CD4-positive, alpha-beta T cell treated with Interleukin-17A for 1 hour (primary cell): ENCODE data around the gene OTOS.

Source experiments
- DNase-seq: peaks from one replicate; pipeline ENCODE4 v3.0.0-alpha.2; 2020

Gene OTOS

GRCh38 chr2:240166761-240167587 lies 26.5 kb upstream of the OTOS start:
- DNase-seq: no peak

DNA sequence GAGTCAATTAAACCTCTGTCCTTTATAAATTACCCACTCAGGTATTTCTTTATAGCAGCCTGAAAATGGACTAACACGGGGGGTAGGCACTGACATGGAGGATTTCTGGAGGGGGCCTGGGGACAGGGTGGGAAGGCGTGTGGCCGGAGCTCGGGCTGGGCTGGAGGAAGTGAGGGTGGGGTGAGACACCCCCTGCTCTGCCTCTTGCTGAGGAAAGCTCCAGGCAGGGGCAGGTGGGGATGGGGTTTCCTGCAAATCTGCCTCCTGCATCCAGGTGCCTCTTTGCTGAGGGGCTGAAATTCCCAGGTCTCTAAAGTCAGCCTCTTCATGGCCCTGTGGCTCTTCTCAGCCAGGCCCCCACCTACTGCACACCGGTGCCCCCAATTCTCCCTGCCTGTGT lies 25.7 kb upstream of the OTOS start:
- DNase-seq: no peak

- no peak for DNase-seq
These were observed 25.2 kb upstream of the OTOS start for GRCh38 chr2:240165661-240166060.

GRCh38 chr2:240165034-240165433 lies 24.6 kb upstream of the OTOS start:
- no peak for DNase-seq

DNA sequence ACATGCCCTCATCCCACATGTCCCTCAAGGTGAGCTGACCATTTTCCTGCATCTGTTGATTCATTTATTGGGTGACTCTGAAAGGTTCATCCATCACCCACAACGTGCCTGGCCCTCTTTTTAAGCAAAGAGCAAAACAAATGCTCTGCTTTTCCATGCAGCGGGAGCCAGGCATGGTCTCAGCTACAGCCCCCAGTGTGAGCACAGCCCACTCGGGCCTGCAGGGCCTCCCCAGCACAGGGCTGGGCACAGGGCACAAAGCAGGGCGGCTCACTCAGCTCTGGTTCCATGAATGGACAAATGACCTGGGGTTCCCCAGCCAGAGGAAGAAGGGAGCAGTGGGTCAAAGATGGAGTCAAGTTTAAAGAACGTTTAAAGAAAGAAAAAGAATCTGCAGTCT lies 24.1 kb upstream of the OTOS start:
- no peak for DNase-seq

DNA sequence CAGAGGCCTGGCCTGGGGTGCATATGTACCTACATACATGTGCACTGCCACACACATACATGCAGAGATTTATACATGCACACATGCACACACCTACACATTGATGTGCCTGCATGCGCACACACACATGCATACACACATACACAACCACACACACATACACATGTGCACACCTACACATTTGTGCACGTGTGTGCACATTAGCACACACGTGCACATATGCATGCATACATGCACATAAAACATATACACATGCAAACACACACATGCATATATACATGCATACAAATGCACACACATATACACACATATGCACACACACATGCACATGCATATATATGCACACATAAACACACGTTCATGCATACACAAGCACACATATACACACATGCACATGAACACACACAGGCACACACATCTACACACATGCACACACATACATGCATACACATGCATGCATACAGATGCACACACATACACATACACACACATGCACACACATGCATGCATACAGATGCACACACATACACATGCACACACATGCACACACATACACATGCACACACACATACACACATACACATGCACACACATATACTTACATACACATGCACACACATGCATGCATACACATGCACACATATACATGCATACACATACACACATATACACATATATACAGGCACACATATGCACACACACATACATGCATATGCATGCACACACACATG lies 23.6 kb upstream of the OTOS start:
- no peak for DNase-seq

DNA sequence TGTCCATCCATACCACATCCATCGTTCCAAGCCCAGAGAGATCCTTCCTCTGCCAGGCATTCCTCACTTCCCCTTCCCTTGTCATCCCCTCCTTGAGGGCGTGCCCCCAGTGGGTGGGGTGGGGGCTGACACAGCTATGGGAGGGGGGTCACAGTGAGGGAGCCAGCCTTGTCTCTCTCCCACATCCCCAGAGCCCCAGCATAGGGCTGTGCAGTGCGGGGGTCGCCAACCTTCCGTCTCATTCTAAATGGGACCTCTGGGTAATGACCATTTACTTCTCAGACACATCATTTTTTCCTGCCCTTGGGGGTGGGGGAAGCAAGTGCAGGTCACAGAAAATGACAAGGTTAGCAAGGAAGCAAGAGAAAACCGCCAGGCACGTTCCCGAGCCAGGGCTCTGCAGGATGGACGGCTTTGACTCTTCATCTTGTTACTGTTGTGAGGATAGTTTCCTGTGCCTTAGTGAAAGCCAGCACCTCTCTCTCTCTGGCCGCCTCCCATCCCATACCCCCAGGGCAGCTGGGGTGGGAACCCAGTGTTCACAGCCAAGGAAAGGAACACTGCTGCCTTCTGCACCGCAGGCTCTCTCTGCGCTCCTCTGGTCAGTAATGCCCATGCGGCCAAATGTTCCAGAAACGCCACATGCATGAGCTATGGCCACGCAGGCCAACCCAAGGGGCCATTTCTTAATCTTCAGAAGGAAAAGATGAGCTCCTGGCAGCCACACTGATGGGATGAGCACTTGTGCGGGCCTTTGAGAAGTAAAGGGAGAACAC lies 22.7 kb upstream of the OTOS start:
- no peak for DNase-seq

DNA sequence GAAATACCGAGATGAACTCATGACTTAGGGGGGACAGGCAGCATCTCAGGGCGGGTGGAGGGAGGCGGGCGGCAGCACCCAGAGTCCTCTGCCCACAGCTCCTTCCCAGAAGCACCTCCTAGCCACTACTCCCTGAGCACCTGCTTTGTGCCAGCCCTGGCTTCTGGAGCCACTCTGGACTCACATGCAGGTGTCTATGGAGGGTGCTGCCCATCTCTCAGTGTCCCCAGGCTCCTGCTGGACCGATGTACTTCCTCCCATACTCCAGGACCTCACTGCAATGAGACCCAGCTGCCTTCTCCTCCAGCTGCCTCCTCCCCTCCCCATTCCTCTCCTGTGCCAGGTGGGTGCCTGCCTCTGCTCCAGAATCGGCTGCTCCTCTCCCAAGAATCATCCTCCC lies 22.1 kb upstream of the OTOS start:
- no peak for DNase-seq

- DNase-seq: no peak
These were observed 21.6 kb upstream of the OTOS start for GRCh38 chr2:240162032-240162431.

- no peak for DNase-seq
These were observed 20.8 kb upstream of the OTOS start for GRCh38 chr2:240161087-240161750.

DNA sequence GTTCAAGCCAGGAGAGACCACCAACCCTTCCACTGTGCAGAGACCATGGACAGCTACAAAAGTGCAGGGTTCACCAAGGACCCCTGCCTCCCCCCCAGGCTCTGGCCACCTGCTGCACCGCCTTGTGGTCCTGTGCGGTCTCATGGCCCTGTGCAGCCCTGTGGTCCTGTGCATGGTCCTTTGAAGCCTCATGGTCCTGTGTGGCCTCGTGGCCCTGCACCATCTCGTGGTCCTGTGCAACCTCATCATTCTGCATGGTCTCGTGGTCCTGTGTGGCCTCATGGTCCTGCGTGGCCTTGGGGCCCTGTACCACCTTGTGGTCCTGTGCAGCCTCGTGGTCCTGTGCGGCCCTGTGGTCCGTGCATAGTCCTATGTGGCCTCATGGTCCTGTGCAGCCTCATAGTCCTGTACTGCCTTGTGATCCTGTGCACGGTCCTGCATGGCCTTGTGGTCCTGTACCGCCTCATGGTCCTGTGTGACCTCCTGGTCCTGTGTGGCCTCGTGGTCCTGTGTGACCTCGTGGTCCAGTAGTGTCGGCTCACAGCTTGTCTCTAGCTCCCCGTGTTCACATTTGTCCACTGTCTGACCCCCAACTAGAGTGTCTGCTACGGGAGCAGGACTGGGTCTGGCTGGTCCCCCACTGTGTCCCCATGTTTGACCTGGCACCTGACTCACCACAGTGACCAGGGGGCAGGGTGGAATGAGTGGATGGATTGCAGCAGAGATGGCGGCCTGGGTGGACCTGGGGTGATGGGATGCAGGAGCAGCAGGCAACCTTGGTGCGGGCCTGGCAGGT lies 20.0 kb upstream of the OTOS start:
- DNase-seq: no peak

DNA sequence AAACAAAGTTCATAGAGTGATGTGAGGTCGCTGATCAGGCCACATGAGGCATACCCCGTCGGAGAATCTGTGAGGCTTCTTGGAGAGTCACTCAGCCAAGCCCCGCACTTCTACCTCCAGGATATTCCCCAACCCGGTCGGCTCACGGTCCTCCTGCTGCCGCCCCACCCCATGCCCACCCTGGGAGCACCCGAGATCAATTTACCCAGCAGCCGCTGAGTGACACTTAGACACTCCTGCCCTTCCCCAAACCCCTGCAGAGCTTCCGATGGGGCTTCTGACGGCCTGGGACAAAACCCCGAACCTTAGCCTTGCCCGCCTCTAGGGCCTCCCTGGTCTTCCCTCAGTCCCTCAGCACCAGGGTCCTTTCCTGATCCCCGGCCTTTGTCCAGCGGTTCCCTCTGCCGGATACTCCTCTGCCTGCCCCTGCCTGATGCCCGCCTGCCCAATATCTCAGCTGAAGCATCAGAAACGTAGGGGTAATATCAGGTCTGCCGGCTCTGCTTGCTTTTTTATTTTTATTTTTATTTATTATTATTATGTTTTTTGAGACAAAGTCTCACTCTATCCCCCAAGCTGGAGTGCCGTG lies 18.9 kb upstream of the OTOS start:
- no peak for DNase-seq

GRCh38 chr2:240157147-240157470 lies 16.7 kb upstream of the OTOS start:
- DNase-seq: no peak

DNA sequence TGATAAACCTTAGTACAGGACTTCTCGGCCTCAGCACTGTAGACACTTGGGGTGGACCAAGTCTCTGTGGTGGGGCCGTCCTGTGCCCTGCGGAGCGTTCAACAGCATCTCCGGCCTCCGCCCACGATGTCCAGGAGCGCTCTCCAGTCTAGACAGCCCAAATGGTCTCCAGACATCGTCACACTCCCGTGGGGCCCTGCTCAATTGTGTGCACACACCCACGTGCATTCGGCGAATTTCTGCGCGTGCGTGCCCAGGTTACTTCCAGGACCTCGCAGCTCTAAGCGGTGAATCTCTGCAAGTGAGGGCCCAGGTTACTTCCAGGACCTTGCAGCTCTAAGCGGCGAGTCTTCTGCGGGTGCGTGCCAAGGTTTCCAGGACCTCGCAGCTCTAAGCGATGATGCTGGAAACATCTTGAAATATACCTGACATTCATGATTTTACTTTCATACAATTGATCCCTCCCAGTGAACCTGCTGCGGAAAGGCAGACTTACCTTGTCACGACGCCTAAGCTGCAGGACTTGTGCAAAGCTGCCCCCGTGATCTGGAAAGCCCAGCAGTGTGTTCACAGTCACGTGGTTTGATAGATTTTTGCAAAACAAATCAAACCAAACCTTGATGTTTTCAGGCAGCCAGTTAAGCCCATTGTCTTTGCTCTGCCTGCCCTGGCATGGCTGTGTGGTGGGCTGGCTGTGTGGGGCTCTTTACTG lies 16.1 kb upstream of the OTOS start:
- no peak for DNase-seq

DNA sequence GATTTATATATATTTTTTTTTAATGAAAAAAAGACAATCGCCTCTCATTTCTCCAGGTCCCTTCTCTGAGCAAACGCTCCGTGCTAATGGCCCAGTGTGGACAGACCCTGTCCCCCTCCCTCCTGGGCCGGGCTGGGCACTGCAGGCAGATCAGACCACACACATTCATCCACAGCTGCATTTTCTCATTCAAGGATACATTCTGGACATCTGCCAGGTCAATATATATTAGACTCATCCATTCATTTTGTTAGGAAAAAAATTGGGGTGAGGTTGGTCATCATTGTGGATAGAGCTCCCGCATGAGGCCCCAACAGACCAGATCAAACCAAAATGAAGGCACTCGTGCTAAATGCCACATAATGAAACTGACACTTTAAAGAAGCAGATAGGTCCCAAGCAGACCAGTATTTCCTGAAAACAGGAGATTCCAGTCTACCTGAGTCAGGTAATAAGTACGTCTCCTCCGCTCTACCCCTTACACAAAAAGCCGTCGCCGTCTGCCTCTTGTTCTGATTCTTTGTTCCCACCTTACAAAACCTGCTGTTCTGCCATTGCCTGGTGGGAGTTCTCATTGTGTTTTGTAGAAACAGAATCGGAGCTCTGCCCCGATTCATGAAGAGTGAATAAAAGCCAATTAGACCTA lies 15.4 kb upstream of the OTOS start:
- no peak for DNase-seq

DNA sequence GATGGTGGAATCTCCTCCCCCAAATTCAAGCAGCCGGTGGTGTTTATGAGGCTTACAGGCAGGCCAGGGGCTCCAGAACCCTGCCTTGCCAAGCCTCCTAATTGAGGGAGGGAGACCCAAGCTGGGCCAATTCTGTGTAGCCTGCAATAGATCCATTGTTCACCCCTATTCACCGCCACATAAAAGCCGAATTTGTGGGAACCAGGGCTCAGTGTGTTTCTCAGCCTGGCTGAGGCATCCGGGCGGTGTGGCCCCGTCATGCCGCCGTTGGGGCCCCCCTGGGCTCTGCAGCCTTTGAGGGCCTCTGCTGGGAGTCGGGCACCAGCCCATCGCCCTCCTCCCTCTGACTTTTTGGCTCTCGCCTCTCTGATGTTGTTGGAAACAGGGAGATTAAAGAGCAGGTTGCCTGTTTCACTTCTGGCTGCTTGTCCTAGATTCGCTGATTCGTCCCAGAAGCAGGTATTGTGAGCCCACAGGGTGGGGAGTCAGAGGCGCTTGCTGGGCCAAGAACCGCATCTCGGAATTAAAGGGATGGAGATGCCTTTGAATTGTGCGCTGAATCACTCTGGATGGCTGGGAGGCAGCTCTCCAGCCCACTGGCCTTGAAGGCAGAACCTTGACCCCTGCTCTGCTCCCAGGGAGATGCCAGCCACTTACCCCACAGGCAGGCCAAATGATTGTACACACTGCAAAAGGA lies 14.7 kb upstream of the OTOS start:
- DNase-seq: no peak

DNA sequence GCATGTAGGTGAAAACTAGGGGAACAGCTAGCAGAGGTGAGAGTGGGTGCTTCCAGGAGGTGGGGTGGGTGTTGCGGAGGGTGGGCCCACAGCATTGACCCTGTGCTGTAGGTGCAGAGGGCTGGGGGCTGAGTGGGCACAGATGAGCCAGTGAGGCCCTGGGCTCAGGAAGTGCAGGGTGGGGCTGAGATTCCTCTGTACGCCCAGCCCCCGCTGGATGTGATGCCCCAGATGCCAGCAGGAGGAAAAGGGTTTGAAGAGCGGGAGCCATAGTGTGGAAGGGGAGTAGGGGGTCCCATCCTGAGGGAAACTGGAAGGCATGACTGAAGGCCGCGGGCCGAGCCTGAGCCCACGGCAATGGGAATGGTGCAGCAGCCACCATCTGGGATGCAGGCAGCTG lies 14.1 kb upstream of the OTOS start:
- no peak for DNase-seq

DNA sequence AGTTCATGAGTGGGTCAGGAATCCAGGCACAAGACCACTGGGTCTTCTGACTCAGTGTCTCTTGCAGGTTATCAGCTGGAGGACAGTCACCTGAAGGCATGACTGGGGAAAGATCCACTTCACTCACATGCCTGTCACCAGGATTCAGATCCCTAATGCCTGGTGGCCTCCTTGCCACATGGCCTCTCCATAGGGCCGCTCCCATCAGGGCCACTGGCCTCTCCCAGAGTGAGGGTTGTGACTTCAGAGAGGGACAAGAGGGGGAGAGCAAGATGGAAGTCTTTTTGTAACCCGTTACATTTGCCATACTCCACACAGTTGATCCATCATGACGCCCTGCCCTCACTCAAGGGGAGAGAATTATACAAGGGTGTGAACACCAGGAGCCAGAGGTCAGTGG lies 13.0 kb upstream of the OTOS start:
- DNase-seq: no peak

DNA sequence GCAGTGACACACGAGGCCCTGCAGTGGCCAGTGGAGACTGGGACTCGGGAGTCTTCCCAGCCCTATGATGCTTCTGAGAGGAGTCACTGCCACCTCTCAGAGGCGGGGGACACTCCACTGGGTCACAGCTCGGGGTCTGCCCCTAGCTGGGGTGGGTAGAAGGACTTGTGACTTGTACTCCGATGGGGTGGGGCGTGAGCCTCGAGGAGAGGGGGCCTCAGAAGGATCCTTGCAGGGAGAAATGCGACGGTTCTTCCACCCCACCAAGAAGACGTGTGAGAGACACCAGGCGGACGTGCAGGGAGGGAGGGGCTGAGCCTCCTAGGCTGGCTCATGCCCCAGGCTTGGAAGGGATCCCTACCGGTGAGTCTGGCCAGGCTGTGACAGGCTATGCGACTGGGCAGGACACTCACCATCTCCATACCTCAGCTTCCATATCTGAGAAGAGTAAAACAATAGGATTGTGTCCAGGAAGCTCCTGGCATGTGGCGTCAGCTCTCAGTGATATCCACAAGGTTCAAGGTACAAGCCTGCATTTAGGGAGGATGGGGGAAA lies 11.1 kb upstream of the OTOS start:
- DNase-seq: no peak
